Liver (tissue), 9 donors: ENCODE results near the gene LRP4. TPM values are rescaled to one million over a fixed set of nuclear protein-coding genes. Genes with fewer than 3 reads are reported as not detected.
A peak's percentile ranks its signal among the peaks of the same experiment; 100 is the strongest.

Source experiments
- DNase-seq: peaks from one replicate; pipeline ENCODE4 v3.0.0-alpha.2; 2017; ENCODE audit warnings: low spot score
- H3K27ac ChIP-seq, 2 donors: one replicate each; pipeline ENCODE4 v1.7.0; 2013; ENCODE audit warnings: inconsistent platforms in 2 of 2, low read length in 2 of 2, control low read depth in 1 of 2, low read depth in 1 of 2, mild to moderate bottlenecking in 1 of 2
- H3K27me3 ChIP-seq, 4 donors: one replicate each; pipeline versions ENCODE4 v1.6.1 to v1.7.0; 2013; ENCODE audit warnings: low read length in 3 of 4, inconsistent platforms in 1 of 4, mild to moderate bottlenecking in 1 of 4, moderate library complexity in 1 of 4; ENCODE audit not compliant: control insufficient read depth in 4 of 4, insufficient read depth in 4 of 4
- H3K36me3 ChIP-seq, 4 donors: one replicate each; pipeline versions ENCODE4 v1.6.1 to v1.7.0; 2013; ENCODE audit warnings: low read length in 3 of 4, mild to moderate bottlenecking in 3 of 4, low read depth in 1 of 4, moderate library complexity in 1 of 4; ENCODE audit not compliant: control insufficient read depth in 4 of 4, insufficient read depth in 3 of 4
- H3K4me1 ChIP-seq, 4 donors: one replicate each; pipeline versions ENCODE4 v1.6.1 to v1.7.0; 2013; ENCODE audit warnings: low read length in 3 of 4, mild to moderate bottlenecking in 3 of 4, moderate library complexity in 1 of 4; ENCODE audit not compliant: control insufficient read depth in 4 of 4, insufficient read depth in 4 of 4
- H3K4me3 ChIP-seq, 3 donors: one replicate each; pipeline versions ENCODE4 v1.6.1 to v1.7.0; 2013; ENCODE audit warnings: low read length in 3 of 3, control low read depth in 1 of 3, low read depth in 1 of 3, mild to moderate bottlenecking in 1 of 3
- H3K9ac ChIP-seq, 2 donors: one replicate each; pipeline ENCODE4 v1.7.0; 2013; ENCODE audit warnings: low read length in 2 of 2, mild to moderate bottlenecking in 2 of 2, moderate library complexity in 2 of 2, control low read depth in 1 of 2, low read depth in 1 of 2
- H3K9me3 ChIP-seq, 4 donors: one replicate each; pipeline versions ENCODE4 v1.6.1 to v1.7.0; 2013; ENCODE audit warnings: low read length in 3 of 4; ENCODE audit not compliant: control insufficient read depth in 4 of 4
- ATF3 ChIP-seq: IDR thresholded peaks from 2 replicates; pipeline ENCODE4 v1.6.1; 2016; ENCODE audit warnings: antibody characterized with exemption
- EGR1 ChIP-seq, 2 donors: IDR thresholded peaks; 2 replicates each; pipeline ENCODE4 v1.6.1; 2016 to 2018; ENCODE audit warnings: antibody characterized with exemption in 2 of 2, low read depth in 2 of 2
- FOXA1 ChIP-seq: IDR thresholded peaks from 2 replicates; pipeline ENCODE4 v1.6.1; 2016; ENCODE audit warnings: antibody characterized with exemption
- FOXA2 ChIP-seq: IDR thresholded peaks from 2 replicates; pipeline ENCODE4 v1.6.1; 2016; ENCODE audit warnings: antibody characterized with exemption
- GABPA ChIP-seq, 2 donors: IDR thresholded peaks in 1 of 2; conservative IDR thresholded peaks in 1 of 2; 2 replicates each; pipeline ENCODE4 v1.6.1; 2016; ENCODE audit warnings: antibody characterized with exemption in 2 of 2, mild to moderate bottlenecking in 1 of 2, moderate library complexity in 1 of 2
- HNF4A ChIP-seq, 2 donors: conservative IDR thresholded peaks; 2 replicates each; pipeline ENCODE4 v1.6.1; 2016; ENCODE audit warnings: antibody characterized with exemption in 2 of 2, mild to moderate bottlenecking in 2 of 2
- HNF4G ChIP-seq: IDR thresholded peaks from 2 replicates; pipeline ENCODE4 v1.6.1; 2016; ENCODE audit warnings: antibody characterized with exemption
- JUND ChIP-seq, 2 donors: IDR thresholded peaks; 2 replicates each; pipeline ENCODE4 v1.6.1; 2016; ENCODE audit warnings: antibody characterized with exemption in 2 of 2
- NR2F2 ChIP-seq: IDR thresholded peaks from 2 replicates; pipeline ENCODE4 v1.6.1; 2016; ENCODE audit warnings: antibody characterized with exemption
- RAD21 ChIP-seq, 2 donors: IDR thresholded peaks; 2 replicates each; pipeline ENCODE4 v1.6.1; 2016; ENCODE audit warnings: antibody characterized with exemption in 2 of 2, mild to moderate bottlenecking in 2 of 2
- REST ChIP-seq: IDR thresholded peaks from 2 replicates; pipeline ENCODE4 v1.6.1; 2016; ENCODE audit warnings: antibody characterized with exemption, mild to moderate bottlenecking
- RXRA ChIP-seq, 2 donors: IDR thresholded peaks; 2 replicates each; pipeline ENCODE4 v1.6.1; 2017 to 2018; ENCODE audit warnings: antibody characterized with exemption in 2 of 2, mild to moderate bottlenecking in 1 of 2
- SP1 ChIP-seq: IDR thresholded peaks from 2 replicates; pipeline ENCODE4 v1.6.1; 2018; ENCODE audit warnings: antibody characterized with exemption, mild to moderate bottlenecking
- TAF1 ChIP-seq: conservative IDR thresholded peaks from 2 replicates; pipeline ENCODE4 v1.6.1; 2016; ENCODE audit warnings: antibody characterized with exemption, mild to moderate bottlenecking
- YY1 ChIP-seq: IDR thresholded peaks from 2 replicates; pipeline ENCODE4 v1.6.1; 2016; ENCODE audit warnings: antibody characterized with exemption, mild to moderate bottlenecking
- ZBTB33 ChIP-seq: IDR thresholded peaks from 2 replicates; pipeline ENCODE4 v1.6.1; 2016; ENCODE audit warnings: antibody characterized with exemption
- WGBS: extraction: QIAGEN DNeasy Blood & Tissue Kit; methylation state at CpG from one replicate; pipeline ENCODE4 v1.1.7; 2013; 5-methylcytosine and 5-hydroxymethylcytosine counted together
- polyA plus RNA-seq, 2 donors: library from polyadenylated mRNA; stranded (reverse) in 1 of 2; unstranded in 1 of 2; fragments of 200-250 nt in 1 of 2; fragments of >200 nt in 1 of 2; fragmentation: Nextera tagmentation in 1 of 2; extraction: Ambion mirVana in 1 of 2; gene quantifications; one replicate each; pipeline versions ENCODE4 v1.2.1 to v1.2.3, GENCODE V29; 2013 to 2015
- total RNA-seq, 2 donors: library from RNA; depleted of rRNA; stranded (reverse); fragments of >200 nt; gene quantifications; one replicate each; pipeline ENCODE4 v1.2.3, GENCODE V29; 2014
- TF ChIP-seq, protein P1 (sequence below): fragments of 150-350 bp; IDR thresholded peaks from 2 replicates; pipeline ENCODE4 v1.5.1; 2017; ENCODE audit warnings: improper control_type of control experiment, low read depth, low read length; ENCODE audit not compliant: missing input control
- TF ChIP-seq, protein P2 (sequence below): IDR thresholded peaks from 2 replicates; pipeline ENCODE4 v1.6.1; 2016; ENCODE audit warnings: antibody characterized with exemption
- donor health status: healthy.
- donor health status: healthy.
- donor health status: healthy.
- donor health status: healthy.
- donor health status: healthy.

LRP4 gene
- total and polyA plus RNA-seq, 4 donors: 0.50 to 3.1 (median 0.90) TPM

GRCh38 chr11:46826310-46827044 is 91.9 kb downstream of the LRP4 start:
- TF ChIP-seq, protein P1, sequence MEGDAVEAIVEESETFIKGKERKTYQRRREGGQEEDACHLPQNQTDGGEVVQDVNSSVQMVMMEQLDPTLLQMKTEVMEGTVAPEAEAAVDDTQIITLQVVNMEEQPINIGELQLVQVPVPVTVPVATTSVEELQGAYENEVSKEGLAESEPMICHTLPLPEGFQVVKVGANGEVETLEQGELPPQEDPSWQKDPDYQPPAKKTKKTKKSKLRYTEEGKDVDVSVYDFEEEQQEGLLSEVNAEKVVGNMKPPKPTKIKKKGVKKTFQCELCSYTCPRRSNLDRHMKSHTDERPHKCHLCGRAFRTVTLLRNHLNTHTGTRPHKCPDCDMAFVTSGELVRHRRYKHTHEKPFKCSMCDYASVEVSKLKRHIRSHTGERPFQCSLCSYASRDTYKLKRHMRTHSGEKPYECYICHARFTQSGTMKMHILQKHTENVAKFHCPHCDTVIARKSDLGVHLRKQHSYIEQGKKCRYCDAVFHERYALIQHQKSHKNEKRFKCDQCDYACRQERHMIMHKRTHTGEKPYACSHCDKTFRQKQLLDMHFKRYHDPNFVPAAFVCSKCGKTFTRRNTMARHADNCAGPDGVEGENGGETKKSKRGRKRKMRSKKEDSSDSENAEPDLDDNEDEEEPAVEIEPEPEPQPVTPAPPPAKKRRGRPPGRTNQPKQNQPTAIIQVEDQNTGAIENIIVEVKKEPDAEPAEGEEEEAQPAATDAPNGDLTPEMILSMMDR: peak; percentile 24
- TF ChIP-seq SP1 (peak; percentile 97), ATF3 (no peak), HNF4A (conservative IDR thresholded peaks at IDR 0.05) (peak; percentile 96 to 97), FOXA1 (peak; percentile 51), GABPA (IDR thresholded peaks at IDR 0.05 in 1 of 2, conservative IDR thresholded peaks at IDR 0.05 in 1 of 2) (peak in 1 of 2 donors; percentile 70), NR2F2 (peak; percentile 94), RXRA (IDR thresholded peaks at IDR 0.05) (peak; percentile 97 to 99), ZBTB33 (peak; percentile 25), YY1 (peak; percentile 60), JUND (IDR thresholded peaks at IDR 0.05) (peak in 1 of 2 donors; percentile 27), EGR1 (IDR thresholded peaks at IDR 0.05; ENCODE audit: low read depth in 2 of 2) (no peak), FOXA2 (peak; percentile 66), REST (no peak), RAD21 (IDR thresholded peaks at IDR 0.05) (peak; percentile 44 to 66), TAF1 (no peak), HNF4G (peak; percentile 89)
- TF ChIP-seq, protein P2, sequence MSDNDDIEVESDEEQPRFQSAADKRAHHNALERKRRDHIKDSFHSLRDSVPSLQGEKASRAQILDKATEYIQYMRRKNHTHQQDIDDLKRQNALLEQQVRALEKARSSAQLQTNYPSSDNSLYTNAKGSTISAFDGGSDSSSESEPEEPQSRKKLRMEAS: peak; percentile 60
- Histone ChIP-seq H3K4me3 (peak overlapping the region; percentile 46 to 58 (median 47)), H3K36me3 (no peaks in the 10 kb centered on the region), H3K9me3 (no peaks in the 10 kb centered on the region), H3K4me1 (peaks cover 0 to 11% (median 10%) of the 10 kb centered on the region in 4 donors), H3K9ac (peak overlapping the region in 1 of 2 donors; percentile 60), H3K27ac (peak overlapping the region; percentile 10 to 15), H3K27me3 (no peaks in the 10 kb centered on the region)
- WGBS: 3% methylated on average over 32 of the region's 32 CpGs
- peak; percentile 88 for DNase-seq
